ENCODE data around the gene TMEM150C.

GRCh38 chr4:82513382-82513781 is 48.4 kb downstream of the TMEM150C start:
- TF ChIP-seq CTCF (IDR thresholded peaks at IDR 0.05) (no peak), IRF1 (CRISPR knock-in tag; IDR thresholded peaks at IDR 0.05) (no peak), ATF2 (CRISPR knock-in tag; IDR thresholded peaks at IDR 0.05; ENCODE audit: borderline replicate concordance, low read depth) (no peak), TP53 (CRISPR knock-in tag; IDR thresholded peaks at IDR 0.05) (no peak), ESRRA (CRISPR knock-in tag; IDR thresholded peaks at IDR 0.05; ENCODE audit: borderline replicate concordance) (no peak), CBFB (CRISPR knock-in tag; IDR thresholded peaks at IDR 0.05; ENCODE audit: low read depth) (no peak), ZNF532 (CRISPR knock-in tag; IDR thresholded peaks at IDR 0.05; ENCODE audit: borderline replicate concordance) (no peak), GTF2I (CRISPR knock-in tag; conservative IDR thresholded peaks at IDR 0.05) (no peak), ZNF219 (CRISPR knock-in tag; IDR thresholded peaks at IDR 0.05; ENCODE audit: borderline replicate concordance) (no peak), NFE2L1 (CRISPR knock-in tag; IDR thresholded peaks at IDR 0.05) (no peak), SMAD4 (CRISPR knock-in tag; IDR thresholded peaks at IDR 0.05) (no peak), E2F1 (CRISPR knock-in tag; IDR thresholded peaks at IDR 0.05) (no peak), ZNF232 (CRISPR knock-in tag; IDR thresholded peaks at IDR 0.05) (no peak)
- TF ChIP-seq, protein P1, sequence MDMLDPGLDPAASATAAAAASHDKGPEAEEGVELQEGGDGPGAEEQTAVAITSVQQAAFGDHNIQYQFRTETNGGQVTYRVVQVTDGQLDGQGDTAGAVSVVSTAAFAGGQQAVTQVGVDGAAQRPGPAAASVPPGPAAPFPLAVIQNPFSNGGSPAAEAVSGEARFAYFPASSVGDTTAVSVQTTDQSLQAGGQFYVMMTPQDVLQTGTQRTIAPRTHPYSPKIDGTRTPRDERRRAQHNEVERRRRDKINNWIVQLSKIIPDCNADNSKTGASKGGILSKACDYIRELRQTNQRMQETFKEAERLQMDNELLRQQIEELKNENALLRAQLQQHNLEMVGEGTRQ (CRISPR knock-in tag; IDR thresholded peaks at IDR 0.05) = no peak

All from WTC11 (cell line).